ENCODE measurements around the gene ZNF627.
"Not testable (repeated sequence)": the region's sequence is repeated elsewhere in the genome, so short reads cannot be mapped to it uniquely, and the experiment has no call there.

Gene ZNF627

DNA sequence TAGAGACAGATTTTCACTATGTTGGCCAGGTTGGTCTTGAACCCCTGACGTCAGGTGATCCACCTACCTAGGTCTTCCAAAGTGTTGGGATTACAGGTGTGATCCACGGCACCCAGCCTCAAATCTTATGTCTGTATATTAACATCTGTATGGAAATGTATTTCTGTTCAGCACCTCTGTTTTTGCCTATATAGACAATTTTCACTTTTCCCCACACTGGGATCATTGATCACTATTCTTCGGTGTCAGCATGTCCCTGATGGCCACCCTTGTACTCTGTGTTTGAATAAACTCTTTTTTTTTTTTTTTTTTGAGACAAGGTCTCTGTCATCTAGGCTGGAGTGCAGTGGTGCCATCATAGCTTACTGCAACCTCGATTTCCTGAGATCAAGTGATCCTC is 3.2 kb upstream of the ZNF627 start:
- H3K4me3 ChIP-seq (ENCODE audit: low read length) = no peak overlapping the region
- no peak for DNase-seq (ENCODE audit: low read depth)
- TF ChIP-seq, protein P1, sequence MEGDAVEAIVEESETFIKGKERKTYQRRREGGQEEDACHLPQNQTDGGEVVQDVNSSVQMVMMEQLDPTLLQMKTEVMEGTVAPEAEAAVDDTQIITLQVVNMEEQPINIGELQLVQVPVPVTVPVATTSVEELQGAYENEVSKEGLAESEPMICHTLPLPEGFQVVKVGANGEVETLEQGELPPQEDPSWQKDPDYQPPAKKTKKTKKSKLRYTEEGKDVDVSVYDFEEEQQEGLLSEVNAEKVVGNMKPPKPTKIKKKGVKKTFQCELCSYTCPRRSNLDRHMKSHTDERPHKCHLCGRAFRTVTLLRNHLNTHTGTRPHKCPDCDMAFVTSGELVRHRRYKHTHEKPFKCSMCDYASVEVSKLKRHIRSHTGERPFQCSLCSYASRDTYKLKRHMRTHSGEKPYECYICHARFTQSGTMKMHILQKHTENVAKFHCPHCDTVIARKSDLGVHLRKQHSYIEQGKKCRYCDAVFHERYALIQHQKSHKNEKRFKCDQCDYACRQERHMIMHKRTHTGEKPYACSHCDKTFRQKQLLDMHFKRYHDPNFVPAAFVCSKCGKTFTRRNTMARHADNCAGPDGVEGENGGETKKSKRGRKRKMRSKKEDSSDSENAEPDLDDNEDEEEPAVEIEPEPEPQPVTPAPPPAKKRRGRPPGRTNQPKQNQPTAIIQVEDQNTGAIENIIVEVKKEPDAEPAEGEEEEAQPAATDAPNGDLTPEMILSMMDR (conservative IDR thresholded peaks at IDR 0.05; ENCODE audit: low read length) = no peak

DNA sequence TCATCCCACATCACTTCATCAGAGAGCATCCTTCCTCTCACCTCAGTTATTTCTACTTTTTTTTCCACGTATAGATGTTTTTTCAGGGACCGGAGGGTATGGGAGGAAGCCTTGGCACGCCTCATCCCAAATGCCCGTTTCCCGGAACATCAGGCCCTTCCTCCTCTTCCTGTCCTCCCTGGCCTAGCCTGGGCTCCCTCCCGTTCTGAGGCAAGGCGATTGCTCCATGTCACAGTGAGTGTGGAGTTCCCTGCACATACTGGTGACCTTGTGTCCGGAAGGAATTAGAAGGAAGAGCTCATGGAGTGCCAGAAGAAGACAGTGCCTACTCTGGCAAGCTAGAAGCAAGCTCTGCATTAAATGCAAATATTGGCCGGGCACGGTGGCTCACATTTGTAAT is 1.1 kb upstream of the ZNF627 start:
- TF ChIP-seq, protein P1 (conservative IDR thresholded peaks at IDR 0.05; ENCODE audit: low read length) = no peak
- H3K4me3 ChIP-seq (ENCODE audit: low read length) = no peak overlapping the region
- DNase-seq (ENCODE audit: low read depth) = no peak

DNA sequence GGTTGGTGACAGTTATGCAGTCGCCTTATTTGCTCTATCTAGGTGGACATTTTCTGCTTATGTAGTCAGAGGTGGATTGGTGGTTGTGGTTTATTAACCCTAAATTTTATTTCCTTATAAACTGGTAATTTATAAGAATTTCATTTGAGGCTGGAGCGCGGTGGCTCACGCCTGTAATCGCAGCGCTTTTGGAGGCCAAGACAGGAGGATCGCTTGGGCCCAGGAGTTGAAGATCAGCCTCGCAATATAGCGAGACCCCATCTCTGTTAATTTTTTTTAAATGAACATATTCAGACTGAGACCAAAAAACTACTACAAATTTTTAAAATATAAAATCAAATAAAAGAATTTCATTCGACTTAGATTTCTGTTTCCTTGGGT is 810 bp downstream of the ZNF627 start:
- TF ChIP-seq, protein P1 (conservative IDR thresholded peaks at IDR 0.05; ENCODE audit: low read length) = no peak
- peak; percentile 26 for DNase-seq (ENCODE audit: low read depth)
- H3K4me3 ChIP-seq (ENCODE audit: low read length) = peak overlapping the region; percentile 95

DNA sequence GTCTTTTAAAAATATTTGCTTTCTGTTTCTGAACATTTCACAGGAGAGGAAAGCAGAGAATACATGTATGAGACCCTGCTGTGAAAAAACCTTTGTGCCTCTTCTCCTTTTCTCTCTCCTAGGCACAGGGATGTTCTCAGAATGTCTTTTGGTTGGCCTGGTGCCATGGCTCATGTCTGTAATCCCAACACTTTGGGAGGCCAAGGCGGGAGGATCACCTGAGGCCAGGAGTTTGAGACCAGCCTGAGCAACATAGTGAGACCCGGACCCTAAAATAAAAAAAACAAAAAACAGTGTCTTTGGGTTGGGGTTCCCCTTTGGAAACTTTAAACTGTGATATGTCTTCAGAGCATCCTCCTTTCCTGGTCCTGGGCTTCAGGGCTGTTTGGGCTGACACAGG is 1.5 kb downstream of the ZNF627 start:
- H3K4me3 ChIP-seq (ENCODE audit: low read length) = no peak overlapping the region; the same call in 1 of the 2 replicates
- TF ChIP-seq, protein P1 (conservative IDR thresholded peaks at IDR 0.05; ENCODE audit: low read length) = no peak
- DNase-seq (ENCODE audit: low read depth) = no peak

DNA sequence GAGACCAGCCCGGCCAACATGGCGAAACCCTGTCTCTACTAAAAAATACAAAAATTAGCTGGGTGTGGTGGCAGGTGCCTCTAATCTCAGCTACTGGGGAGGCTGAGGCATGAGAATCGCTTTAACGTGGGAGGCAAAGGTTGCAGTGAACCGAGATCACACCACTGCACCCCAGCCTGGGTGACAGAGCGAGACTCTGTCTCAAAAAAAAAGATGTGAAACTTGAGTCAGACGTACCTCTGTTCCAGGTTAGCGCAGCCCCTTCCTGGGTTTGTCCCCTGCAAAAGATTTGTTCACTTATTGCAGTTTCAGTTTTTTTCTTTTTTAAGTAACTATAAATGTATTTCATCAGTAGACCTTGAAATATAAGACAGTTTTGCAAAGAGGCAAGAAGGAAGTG is 2.4 kb downstream of the ZNF627 start:
- not testable (repeated sequence) for H3K4me3 ChIP-seq (ENCODE audit: low read length); DNase-seq (ENCODE audit: low read depth)

DNA sequence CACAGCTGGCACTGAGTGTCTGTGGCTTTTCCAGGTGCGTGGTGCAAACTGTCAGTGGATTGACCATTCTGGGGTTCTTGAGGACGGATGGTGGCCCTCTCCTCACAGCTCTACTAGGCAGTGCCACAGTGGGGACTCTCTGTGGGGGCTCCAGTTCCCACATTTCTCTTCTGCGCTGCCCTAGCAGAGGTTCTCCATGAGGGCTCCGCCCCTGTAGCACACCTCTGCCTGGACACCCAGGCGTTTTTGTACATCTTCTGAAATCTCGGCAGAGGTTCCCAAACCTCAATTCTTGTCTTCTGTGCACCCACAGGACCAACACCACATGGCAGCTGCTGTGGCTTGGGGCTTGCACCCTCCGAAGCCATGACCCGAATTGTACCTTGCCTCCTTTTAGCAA is 9.2 kb downstream of the ZNF627 start:
- no peak overlapping the region for H3K4me3 ChIP-seq (ENCODE audit: low read length)
- TF ChIP-seq, protein P1 (conservative IDR thresholded peaks at IDR 0.05; ENCODE audit: low read length) = no peak
- DNase-seq (ENCODE audit: low read depth) = no peak

DNA sequence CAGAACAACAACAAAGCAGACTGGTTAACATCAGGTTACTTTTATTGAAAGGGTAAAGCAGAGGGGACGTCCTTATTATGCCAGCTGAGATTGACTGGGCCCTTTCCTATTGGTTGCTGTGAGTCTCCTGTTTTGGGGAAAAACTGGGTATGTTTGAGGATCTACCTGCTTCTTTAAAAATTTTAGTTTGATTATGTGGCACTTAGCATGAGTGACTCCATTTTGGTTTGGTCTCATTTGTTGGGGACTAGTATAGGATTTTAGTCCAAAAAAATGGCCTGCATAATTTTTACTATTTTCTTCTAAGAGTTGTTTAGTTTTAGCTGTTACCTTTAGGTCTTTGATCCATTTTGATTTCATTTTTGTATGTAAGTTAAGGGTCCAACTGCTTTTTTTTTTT is 14.4 kb downstream of the ZNF627 start:
- H3K4me3 ChIP-seq (ENCODE audit: low read length) = no peak overlapping the region
- TF ChIP-seq, protein P1 (conservative IDR thresholded peaks at IDR 0.05; ENCODE audit: low read length) = no peak
- no peak for DNase-seq (ENCODE audit: low read depth)

Measured in AG10803 (cell line).